Right cardiac atrium (tissue), 5 donors: ENCODE results near the gene LGALS9C. TPM values are rescaled to one million over a fixed set of nuclear protein-coding genes. Genes with fewer than 3 reads are reported as not detected.
"Not testable (repeated sequence)": the region's sequence is repeated elsewhere in the genome, so short reads cannot be mapped to it uniquely, and the experiment has no call there.

ENCODE experiments used
- ATAC-seq, 2 donors: fragments of 200-7000 bp; cut with Tn5 transposase; one replicate each; pipeline versions ENCODE4 v1.8.0 to v1.9.1; 2020; ENCODE audit warnings: moderate library complexity in 2 of 2, mild to moderate bottlenecking in 1 of 2
- DNase-seq, 3 donors: peaks; one replicate each; pipeline ENCODE4 v3.0.0-alpha.2; 2020
- H3K27ac ChIP-seq: one replicate; pipeline ENCODE4 v1.5.1; 2013; ENCODE audit warnings: mild to moderate bottlenecking, low read length, control low read depth, moderate library complexity
- H3K27me3 ChIP-seq: one replicate; pipeline ENCODE4 v1.6.1; 2013; ENCODE audit not compliant: control insufficient read depth, insufficient read depth
- H3K4me1 ChIP-seq: one replicate; pipeline ENCODE4 v1.6.1; 2013; ENCODE audit warnings: low read length; ENCODE audit not compliant: control insufficient read depth, insufficient read depth
- H3K4me3 ChIP-seq: one replicate; pipeline ENCODE4 v1.5.1; 2013; ENCODE audit warnings: low read length, control low read depth
- H3K9me3 ChIP-seq: one replicate; pipeline ENCODE4 v1.6.1; 2013; ENCODE audit warnings: low read length; ENCODE audit not compliant: control insufficient read depth
- WGBS: extraction: QIAGEN DNeasy Blood & Tissue Kit; methylation state at CpG from one replicate; pipeline ENCODE4 v1.1.7; 2013; 5-methylcytosine and 5-hydroxymethylcytosine counted together
- intact Hi-C, 4 donors: fragments of 100-400 bp; cut with DNase I; formaldehyde crosslinking; loops; one replicate each; pipeline versions ENCODE4 v1.11.0 to v1.14.0; 2022 to 2023
- long read RNA-seq, 4 donors: library from polyadenylated mRNA; unstranded; transcript quantifications; one replicate each; pipeline ENCODE4 v2.0.0, GENCODE V29; 2020 to 2021
- polyA plus RNA-seq: library from polyadenylated mRNA; stranded (reverse); fragments of 200-250 nt; gene quantifications from one replicate; pipeline ENCODE4 v1.2.3, GENCODE V29; 2013
- total RNA-seq, 4 donors: library from RNA; stranded (reverse); fragmentation: NEBNext Ultra II Directional; extraction: Animal tissue kit (Norgen Biotek cat#: 25700); gene quantifications; one replicate each; pipeline ENCODE4 v1.2.1, GENCODE V29; 2021
- donor health status: healthy with polysubstance abuse.
- donor health status: DM: no; HTN: yes; CAD: no.
- donor health status: DM: no; HTN: no; CAD: no.
- donor health status: DM: no; HTN: yes; CAD: no; lungs with severe emphysema.
- donor health status: DM: yes; HTN: yes; CAD: no.

The LGALS9C gene
- total RNA-seq (under 1 TPM in 1 of 4 donors, not detected in 3; 0.20 TPM), polyA plus RNA-seq (not detected)
- long read RNA-seq, donor 1, result 0 reads
- long read RNA-seq, donor 2, result 0 reads
- long read RNA-seq, donor 3, partial matches to known transcripts, result 0 of 1 reads
- long read RNA-seq, donor 3, other reads (novel, unspliced or antisense), result 1 of 1 reads
- long read RNA-seq, donor 4, result 0 reads

DNA sequence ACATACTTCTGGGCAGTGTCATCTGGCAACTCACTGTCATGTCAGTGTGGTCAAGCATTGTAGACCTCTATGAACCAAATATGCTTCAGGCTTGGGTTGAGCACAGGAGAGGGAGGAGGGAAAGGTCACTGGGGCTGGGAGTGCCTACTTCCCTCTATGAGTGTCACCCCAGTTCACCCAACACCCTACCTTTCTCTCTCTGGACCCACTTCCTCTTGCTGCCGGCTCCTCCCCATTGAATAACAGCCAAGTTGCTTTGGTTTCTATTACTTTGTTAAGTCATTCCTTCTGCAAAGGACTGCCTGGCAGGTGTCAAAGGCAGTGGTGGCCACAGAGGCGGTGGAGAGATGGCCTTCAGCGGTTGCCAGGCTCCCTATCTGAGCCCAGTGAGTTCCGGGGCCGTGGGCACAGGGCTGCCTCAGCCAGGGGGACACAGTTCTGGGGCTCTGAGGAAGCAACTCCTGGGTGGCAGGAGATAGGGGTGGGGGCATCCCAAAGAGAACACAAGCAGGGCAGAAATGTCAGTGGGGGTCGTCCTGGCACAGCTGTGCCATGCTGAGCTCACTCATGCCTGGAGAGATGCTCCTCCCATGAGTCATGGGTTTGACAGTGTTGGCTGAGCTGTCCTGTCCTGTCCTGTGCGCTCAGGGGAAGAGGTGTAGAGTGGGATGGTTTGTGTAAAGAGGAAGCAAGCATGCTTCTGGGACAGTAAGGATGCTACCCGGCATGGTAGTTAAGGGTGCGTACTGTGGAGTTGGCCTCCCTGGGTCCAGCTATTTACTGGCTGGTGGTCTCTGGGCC is at the start of gene LGALS9C:
LGALS9C (plus strand) TSS at position 282 of the 801 bp plus-strand sequence; CDS start at position 348, 66 bp downstream.
- WGBS, result 70% methylated on average over 6 of the region's 9 CpGs
- DNase-seq, result peak in 1 of 3 donors; percentile 58
- H3K9me3 ChIP-seq, H3K27me3 ChIP-seq, H3K4me3 ChIP-seq, H3K27ac ChIP-seq, intact Hi-C loops, H3K4me1 ChIP-seq: not testable (repeated sequence)
- peak; percentile 41 to 64 for ATAC-seq

DNA sequence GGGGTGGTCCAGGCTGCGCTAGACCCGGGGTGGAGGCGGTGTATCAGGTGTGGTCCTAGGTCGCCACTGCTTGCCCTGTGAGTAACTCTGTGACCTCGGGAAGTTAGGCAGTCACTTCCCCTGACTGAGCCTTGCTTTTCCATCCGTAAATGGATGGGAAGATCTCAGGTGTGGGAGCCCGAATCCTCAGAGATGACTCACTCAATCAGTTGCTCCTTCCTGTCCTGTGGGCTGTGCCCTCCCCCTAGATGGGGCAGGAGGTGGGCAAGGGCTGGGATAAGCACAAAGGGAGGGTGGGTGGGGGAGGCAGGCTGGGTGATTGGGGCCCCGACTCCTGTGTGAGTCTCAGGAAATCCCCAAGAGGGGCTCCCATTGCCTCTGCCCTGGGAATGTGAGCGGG is 44.4 kb upstream of the LGALS9C start:
- ATAC-seq, DNase-seq, H3K27ac ChIP-seq, H3K27me3 ChIP-seq, H3K4me3 ChIP-seq, intact Hi-C loops, H3K4me1 ChIP-seq, H3K9me3 ChIP-seq: not testable (repeated sequence)
- WGBS, result no CpG with 5 or more reads among the region's 9 CpGs

GRCh38 chr17:18439465-18439870 is 37.1 kb upstream of the LGALS9C start:
- H3K4me3 ChIP-seq, DNase-seq, H3K27me3 ChIP-seq, H3K27ac ChIP-seq, H3K9me3 ChIP-seq, intact Hi-C loops, H3K4me1 ChIP-seq: not testable (repeated sequence)
- 57% methylated on average over 5 of the region's 9 CpGs for WGBS
- peak in 1 of 2 donors; percentile 34 for ATAC-seq

GRCh38 chr17:18442093-18442492 is 34.5 kb upstream of the LGALS9C start:
- H3K9me3 ChIP-seq, H3K4me3 ChIP-seq, H3K4me1 ChIP-seq, H3K27ac ChIP-seq, intact Hi-C loops, H3K27me3 ChIP-seq: not testable (repeated sequence)
- ATAC-seq (peak in 1 of 2 donors; percentile 26), DNase-seq (peak in 2 of 3 donors; percentile 75 to 85)
- 5% methylated on average over 5 of the region's 9 CpGs for WGBS

- DNase-seq, H3K4me3 ChIP-seq, intact Hi-C loops, H3K27ac ChIP-seq, H3K9me3 ChIP-seq, H3K27me3 ChIP-seq, H3K4me1 ChIP-seq: not testable (repeated sequence)
- WGBS, result 62% methylated on average over 1 of the region's 4 CpGs
- ATAC-seq, result peak; percentile 28 to 29
These were observed 34.1 kb upstream of the LGALS9C start for GRCh38 chr17:18442532-18442931.

DNA sequence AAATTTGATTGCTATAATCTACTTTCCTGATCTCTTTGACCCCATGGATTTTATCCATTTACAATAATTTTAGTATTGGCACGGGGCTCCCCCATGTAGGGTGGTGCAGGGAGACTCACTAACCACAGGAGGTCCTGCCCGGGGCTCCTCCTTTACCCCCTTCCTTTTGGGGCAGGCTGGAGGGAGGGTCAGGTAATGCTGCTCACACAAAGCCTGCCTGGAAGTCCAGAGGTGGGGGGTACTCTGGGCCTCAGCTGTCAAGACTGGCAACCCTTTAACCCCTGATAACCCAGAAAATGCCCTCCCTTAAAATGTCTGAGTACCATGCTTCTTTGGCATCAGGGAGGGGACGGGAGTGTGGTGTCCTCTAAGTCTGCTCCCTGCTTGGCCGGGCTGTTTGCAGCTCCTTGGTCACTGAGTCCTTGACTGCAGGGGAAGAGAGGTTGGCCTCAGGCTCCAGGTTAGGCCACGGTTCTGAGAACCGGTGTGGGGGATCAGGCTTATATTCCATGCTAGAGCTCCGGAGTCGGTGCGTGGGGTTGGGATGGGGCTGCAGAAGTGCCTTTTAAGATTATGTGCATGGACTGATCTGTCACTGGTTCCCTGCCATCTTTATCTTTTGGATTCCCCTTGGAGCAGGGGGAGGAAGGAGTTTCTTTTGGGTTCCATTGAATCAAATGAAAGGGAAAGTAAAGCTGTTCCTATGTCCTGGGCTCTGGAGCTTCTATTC is 28.9 kb upstream of the LGALS9C start:
- H3K9me3 ChIP-seq, H3K4me1 ChIP-seq, intact Hi-C loops, H3K27me3 ChIP-seq, H3K27ac ChIP-seq, H3K4me3 ChIP-seq, DNase-seq, ATAC-seq: not testable (repeated sequence)
- WGBS, result 84% methylated on average over 7 of the region's 9 CpGs

DNA sequence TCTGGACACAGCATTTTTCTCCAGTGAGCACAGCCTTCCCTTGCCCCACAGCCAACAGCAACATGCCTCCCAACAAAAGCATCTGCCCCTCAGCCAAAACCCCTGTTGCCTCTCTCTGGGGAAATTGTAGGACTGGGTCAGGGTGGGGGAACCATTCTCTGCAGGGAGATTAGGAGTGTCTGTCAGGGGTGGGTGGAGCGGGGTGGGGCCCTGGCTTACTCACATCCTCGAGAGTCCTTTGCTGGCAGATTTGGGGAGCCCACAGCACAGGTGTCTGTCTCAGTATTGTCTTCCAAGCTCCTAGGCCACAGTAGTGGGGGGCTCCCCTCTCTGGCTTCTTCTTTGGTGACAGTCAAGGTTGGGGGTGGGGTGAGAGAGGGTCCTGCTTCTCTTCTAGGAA is 28.3 kb upstream of the LGALS9C start:
- ATAC-seq, H3K9me3 ChIP-seq, H3K27ac ChIP-seq, H3K4me3 ChIP-seq, H3K4me1 ChIP-seq, H3K27me3 ChIP-seq, DNase-seq, intact Hi-C loops: not testable (repeated sequence)
- WGBS, result no CpG with 5 or more reads among the region's 2 CpGs

- ATAC-seq, H3K4me3 ChIP-seq, H3K27me3 ChIP-seq, intact Hi-C loops, H3K27ac ChIP-seq, DNase-seq, H3K9me3 ChIP-seq, H3K4me1 ChIP-seq: not testable (repeated sequence)
- 79% methylated on average over 6 of the region's 7 CpGs for WGBS
These were observed 26.8 kb upstream of the LGALS9C start for GRCh38 chr17:18449833-18450232.

GRCh38 chr17:18450998-18451397 is 25.6 kb upstream of the LGALS9C start:
- H3K27ac ChIP-seq, ATAC-seq, H3K4me3 ChIP-seq, H3K4me1 ChIP-seq, DNase-seq, H3K9me3 ChIP-seq, intact Hi-C loops, H3K27me3 ChIP-seq: not testable (repeated sequence)
- 73% methylated on average over 7 of the region's 7 CpGs for WGBS

- DNase-seq, ATAC-seq, intact Hi-C loops, H3K27me3 ChIP-seq, H3K27ac ChIP-seq, H3K4me3 ChIP-seq, H3K4me1 ChIP-seq, H3K9me3 ChIP-seq: not testable (repeated sequence)
- 69% methylated on average over 5 of the region's 5 CpGs for WGBS
These were observed 24.6 kb upstream of the LGALS9C start for GRCh38 chr17:18451969-18452368.

DNA sequence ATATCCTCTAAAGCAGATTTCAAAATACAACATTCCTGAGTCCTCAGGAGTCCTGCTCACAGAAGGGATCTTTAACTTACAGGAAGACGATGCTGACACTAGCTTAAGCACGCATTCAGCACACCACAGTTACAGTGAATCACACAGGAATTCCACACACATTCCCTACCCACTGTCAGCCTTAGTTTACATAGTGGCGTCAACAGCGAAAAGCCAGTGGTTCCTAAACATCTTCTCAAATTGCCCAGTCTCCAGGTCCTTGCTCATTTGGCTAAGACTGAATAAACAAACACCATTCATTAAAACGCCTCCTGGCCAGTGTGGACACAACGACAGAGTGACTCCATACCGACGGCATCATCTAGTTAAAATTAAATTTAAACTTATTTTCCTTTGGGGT is 17.6 kb upstream of the LGALS9C start:
- H3K9me3 ChIP-seq, H3K27me3 ChIP-seq, DNase-seq, H3K27ac ChIP-seq, H3K4me3 ChIP-seq, H3K4me1 ChIP-seq, ATAC-seq, intact Hi-C loops: not testable (repeated sequence)
- 21% methylated on average over 8 of the region's 8 CpGs for whole genome bisulfite sequencing
